GM12878 (cell line): ENCODE results near the gene TPP2. TPM values are rescaled to one million over a fixed set of nuclear protein-coding genes. Genes with fewer than 3 reads are reported as not detected.

Experiments used
- NFIC ChIP-seq: IDR thresholded peaks from 2 replicates; pipeline ENCODE4 v1.6.1; 2012; ENCODE audit warnings: low read depth, mild to moderate bottlenecking, inconsistent platforms, low read length, moderate library complexity
- POU2F2 ChIP-seq: IDR thresholded peaks from 3 replicates; pipeline ENCODE4 v1.6.1; 2011; ENCODE audit warnings: low read depth, mild to moderate bottlenecking, low read length, borderline replicate concordance
- SMC3 ChIP-seq: IDR thresholded peaks from 2 replicates; pipeline ENCODE4 v1.6.1; 2011; ENCODE audit warnings: low read length, improper control_type of control experiment, borderline replicate concordance
- SP1 ChIP-seq: IDR thresholded peaks from one replicate; pipeline ENCODE4 v1.6.1; 2011; ENCODE audit warnings: low read depth, low read length
- STAT1 ChIP-seq: fragments of 450-650 bp; conservative IDR thresholded peaks from 2 replicates; pipeline ENCODE4 v1.6.1; 2014; ENCODE audit warnings: antibody characterized with exemption, mild to moderate bottlenecking
- ZNF274 ChIP-seq: IDR thresholded peaks from one replicate; pipeline ENCODE4 v1.8.0; 2011; ENCODE audit not compliant: insufficient read length, insufficient read depth
- polyA plus RNA-seq, 11 experiments: library from polyadenylated mRNA; depleted of rRNA in 4 of 11; unstranded in 6 of 11; stranded (reverse) in 5 of 11; fragments of >200 nt; fragmentation: Nextera tagmentation in 4 of 11; fragmentation: Illumina TruSeq in 1 of 11; extraction: Ambion mirVana in 4 of 11; extraction: Trizol in 1 of 11; gene quantifications; 1 replicate in 1 of 11; 2 replicates in 10 of 11; pipeline versions ENCODE4 v1.2.1 to v1.2.3, GENCODE V29; 2011 to 2016; ENCODE audit warnings: inconsistent platforms in 2 of 11, missing spikeins in 2 of 11, low read depth in 1 of 11
- total RNA-seq, 4 experiments: library from RNA; depleted of rRNA in 3 of 4; stranded (reverse); fragments of >200 nt in 3 of 4; fragmentation: Illumina TruSeq in 1 of 4; extraction: Trizol in 1 of 4; gene quantifications; 2 replicates each; pipeline versions ENCODE4 v1.2.1 to v1.2.3, GENCODE V29; 2013 to 2021
- TF ChIP-seq, protein P1 (sequence below): fragments of 150-350 bp; IDR thresholded peaks from 2 replicates; pipeline ENCODE4 v1.6.1; 2016; ENCODE audit warnings: low read depth, low read length
- TF ChIP-seq, protein P2 (sequence below): fragments of 450-650 bp; IDR thresholded peaks from 2 replicates; pipeline ENCODE4 v1.6.1; 2017; ENCODE audit warnings: low read depth, mild to moderate bottlenecking, moderate library complexity
- TF ChIP-seq, protein P3 (sequence below): IDR thresholded peaks from 2 replicates; pipeline ENCODE4 v1.6.1; 2011; ENCODE audit warnings: borderline replicate concordance, low read depth, mild to moderate bottlenecking, moderate library complexity, mixed read lengths, low read length; ENCODE audit not compliant: insufficient read depth; ENCODE audit errors: extremely low read length

TPP2 gene
- total and polyA plus RNA-seq, 10 of the 15 experiments (the other 5 are each of a cell fraction or from before 2014, with no cell fraction given) = 18.4 to 82.3 (median 55.4) TPM

DNA sequence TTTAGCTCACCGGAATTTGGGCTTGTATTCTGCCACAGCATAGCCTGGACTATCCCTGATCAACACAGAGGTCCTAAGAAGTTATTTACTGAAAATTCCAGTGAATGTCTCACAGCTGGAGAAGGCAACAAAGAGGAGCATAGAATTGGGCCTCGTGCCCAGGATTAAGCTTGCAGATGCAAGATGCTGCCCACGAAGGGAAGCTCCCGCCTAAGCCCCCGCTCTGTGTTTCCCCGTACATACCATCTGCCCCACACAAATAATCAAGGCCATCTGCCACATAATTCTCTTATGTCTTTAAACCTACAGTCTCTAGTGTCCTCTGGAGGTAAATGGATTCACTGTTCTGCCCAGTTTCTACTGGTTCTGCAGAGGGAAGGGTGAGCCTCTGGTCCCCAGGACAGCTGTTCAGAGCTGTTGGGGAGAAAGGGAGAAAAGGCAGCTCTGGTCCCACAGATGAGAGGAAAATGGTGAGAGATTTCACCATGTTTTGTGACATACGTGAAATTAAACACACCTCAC is 7.4 kb upstream of the TPP2 start (continued):
- TF ChIP-seq, protein P1, sequence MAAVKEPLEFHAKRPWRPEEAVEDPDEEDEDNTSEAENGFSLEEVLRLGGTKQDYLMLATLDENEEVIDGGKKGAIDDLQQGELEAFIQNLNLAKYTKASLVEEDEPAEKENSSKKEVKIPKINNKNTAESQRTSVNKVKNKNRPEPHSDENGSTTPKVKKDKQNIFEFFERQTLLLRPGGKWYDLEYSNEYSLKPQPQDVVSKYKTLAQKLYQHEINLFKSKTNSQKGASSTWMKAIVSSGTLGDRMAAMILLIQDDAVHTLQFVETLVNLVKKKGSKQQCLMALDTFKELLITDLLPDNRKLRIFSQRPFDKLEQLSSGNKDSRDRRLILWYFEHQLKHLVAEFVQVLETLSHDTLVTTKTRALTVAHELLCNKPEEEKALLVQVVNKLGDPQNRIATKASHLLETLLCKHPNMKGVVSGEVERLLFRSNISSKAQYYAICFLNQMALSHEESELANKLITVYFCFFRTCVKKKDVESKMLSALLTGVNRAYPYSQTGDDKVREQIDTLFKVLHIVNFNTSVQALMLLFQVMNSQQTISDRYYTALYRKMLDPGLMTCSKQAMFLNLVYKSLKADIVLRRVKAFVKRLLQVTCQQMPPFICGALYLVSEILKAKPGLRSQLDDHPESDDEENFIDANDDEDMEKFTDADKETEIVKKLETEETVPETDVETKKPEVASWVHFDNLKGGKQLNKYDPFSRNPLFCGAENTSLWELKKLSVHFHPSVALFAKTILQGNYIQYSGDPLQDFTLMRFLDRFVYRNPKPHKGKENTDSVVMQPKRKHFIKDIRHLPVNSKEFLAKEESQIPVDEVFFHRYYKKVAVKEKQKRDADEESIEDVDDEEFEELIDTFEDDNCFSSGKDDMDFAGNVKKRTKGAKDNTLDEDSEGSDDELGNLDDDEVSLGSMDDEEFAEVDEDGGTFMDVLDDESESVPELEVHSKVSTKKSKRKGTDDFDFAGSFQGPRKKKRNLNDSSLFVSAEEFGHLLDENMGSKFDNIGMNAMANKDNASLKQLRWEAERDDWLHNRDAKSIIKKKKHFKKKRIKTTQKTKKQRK = no peak
- TF ChIP-seq, protein P2, sequence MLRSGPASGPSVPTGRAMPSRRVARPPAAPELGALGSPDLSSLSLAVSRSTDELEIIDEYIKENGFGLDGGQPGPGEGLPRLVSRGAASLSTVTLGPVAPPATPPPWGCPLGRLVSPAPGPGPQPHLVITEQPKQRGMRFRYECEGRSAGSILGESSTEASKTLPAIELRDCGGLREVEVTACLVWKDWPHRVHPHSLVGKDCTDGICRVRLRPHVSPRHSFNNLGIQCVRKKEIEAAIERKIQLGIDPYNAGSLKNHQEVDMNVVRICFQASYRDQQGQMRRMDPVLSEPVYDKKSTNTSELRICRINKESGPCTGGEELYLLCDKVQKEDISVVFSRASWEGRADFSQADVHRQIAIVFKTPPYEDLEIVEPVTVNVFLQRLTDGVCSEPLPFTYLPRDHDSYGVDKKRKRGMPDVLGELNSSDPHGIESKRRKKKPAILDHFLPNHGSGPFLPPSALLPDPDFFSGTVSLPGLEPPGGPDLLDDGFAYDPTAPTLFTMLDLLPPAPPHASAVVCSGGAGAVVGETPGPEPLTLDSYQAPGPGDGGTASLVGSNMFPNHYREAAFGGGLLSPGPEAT = no peak
- TF ChIP-seq STAT1 = no peak
- no peak for TF ChIP-seq SMC3
- TF ChIP-seq, protein P3, sequence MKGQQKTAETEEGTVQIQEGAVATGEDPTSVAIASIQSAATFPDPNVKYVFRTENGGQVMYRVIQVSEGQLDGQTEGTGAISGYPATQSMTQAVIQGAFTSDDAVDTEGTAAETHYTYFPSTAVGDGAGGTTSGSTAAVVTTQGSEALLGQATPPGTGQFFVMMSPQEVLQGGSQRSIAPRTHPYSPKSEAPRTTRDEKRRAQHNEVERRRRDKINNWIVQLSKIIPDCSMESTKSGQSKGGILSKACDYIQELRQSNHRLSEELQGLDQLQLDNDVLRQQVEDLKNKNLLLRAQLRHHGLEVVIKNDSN = no peak
- no peak for TF ChIP-seq POU2F2
- no peak for TF ChIP-seq NFIC
- TF ChIP-seq SP1 = no peak
- TF ChIP-seq ZNF274 = no peak
